BLaER1 treated with 17β-estradiol and CSF1 and Interleukin-3, amounts not matched to agents 10 nM and 100 nM (cell line): ENCODE results near the gene PPP2R2B.
"Not testable (repeated sequence)": the region's sequence is repeated elsewhere in the genome, so short reads cannot be mapped to it uniquely, and the experiment has no call there.

Source experiments
- H3K27ac ChIP-seq, 11 experiments: shearing (Covaris generic); formaldehyde crosslinking; 2 replicates each; pipeline ENCODE4 v1.8.1; 2022
- H3K27me3 ChIP-seq, 11 experiments: shearing (Covaris generic); formaldehyde crosslinking; 2 replicates each; pipeline ENCODE4 v1.8.1; 2022
- H3K36me3 ChIP-seq, 11 experiments: shearing (Covaris generic); formaldehyde crosslinking; 2 replicates each; pipeline ENCODE4 v1.8.1; 2022
- H3K4me1 ChIP-seq, 10 experiments: shearing (Covaris generic); formaldehyde crosslinking; 2 replicates each; pipeline ENCODE4 v1.8.1; 2022
- H3K4me2 ChIP-seq, 11 experiments: shearing (Covaris generic); formaldehyde crosslinking; 2 replicates each; pipeline ENCODE4 v1.8.1; 2022
- H3K4me3 ChIP-seq, 10 experiments: shearing (Covaris generic); formaldehyde crosslinking; 2 replicates each; pipeline ENCODE4 v1.8.1; 2022
- H3K9ac ChIP-seq, 11 experiments: shearing (Covaris generic); formaldehyde crosslinking; 2 replicates each; pipeline ENCODE4 v1.8.1; 2022
- H3K9me3 ChIP-seq, 11 experiments: shearing (Covaris generic); formaldehyde crosslinking; replicated peaks in 1 of 11; 2 replicates each; pipeline ENCODE4 v1.8.1; 2022
- H4K20me1 ChIP-seq, 11 experiments: shearing (Covaris generic); formaldehyde crosslinking; 2 replicates each; pipeline ENCODE4 v1.8.1; 2022
- Cebpa-rat ChIP-seq, 11 experiments: shearing (Covaris generic); IDR thresholded peaks; 2 replicates each; pipeline ENCODE4 v1.8.1; 2022

Gene PPP2R2B

DNA sequence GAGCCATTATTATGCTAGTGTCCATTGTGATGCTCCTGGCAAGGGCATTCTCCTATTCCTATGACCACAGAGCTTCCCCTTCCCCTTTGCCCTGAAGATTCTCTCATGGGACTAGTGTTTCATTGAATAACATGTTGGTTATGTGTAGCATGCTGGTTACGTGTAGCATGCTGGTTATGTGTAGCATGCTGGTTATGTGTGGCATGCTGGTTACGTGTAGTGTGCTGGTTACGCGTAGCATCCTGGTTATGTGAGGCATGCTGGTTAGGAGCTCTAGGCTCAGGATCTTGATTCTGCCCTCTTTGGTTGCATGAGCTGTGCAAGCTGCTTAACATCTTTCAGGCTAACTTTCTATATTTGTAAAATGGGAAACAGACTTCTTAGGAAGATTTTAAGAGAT lies 316.1 kb downstream of the PPP2R2B start:
- H3K27ac ChIP-seq, result no peak overlapping the region
- H3K4me2 ChIP-seq, result no peak overlapping the region
- H3K4me1 ChIP-seq, result peaks cover 0 to 5% (median 0%) of the 10 kb centered on the region in 10 experiments; a peak in 1 of 20 replicates
- H4K20me1 ChIP-seq, result no peaks in the 10 kb centered on the region
- TF ChIP-seq Cebpa-rat (IDR thresholded peaks at IDR 0.05), result no peak
- no peaks in the 10 kb centered on the region for H3K9me3 ChIP-seq
- H3K27me3 ChIP-seq, result no peaks in the 10 kb centered on the region
- no peaks in the 10 kb centered on the region for H3K36me3 ChIP-seq
- H3K9ac ChIP-seq, result no peak overlapping the region
- no peak overlapping the region for H3K4me3 ChIP-seq

DNA sequence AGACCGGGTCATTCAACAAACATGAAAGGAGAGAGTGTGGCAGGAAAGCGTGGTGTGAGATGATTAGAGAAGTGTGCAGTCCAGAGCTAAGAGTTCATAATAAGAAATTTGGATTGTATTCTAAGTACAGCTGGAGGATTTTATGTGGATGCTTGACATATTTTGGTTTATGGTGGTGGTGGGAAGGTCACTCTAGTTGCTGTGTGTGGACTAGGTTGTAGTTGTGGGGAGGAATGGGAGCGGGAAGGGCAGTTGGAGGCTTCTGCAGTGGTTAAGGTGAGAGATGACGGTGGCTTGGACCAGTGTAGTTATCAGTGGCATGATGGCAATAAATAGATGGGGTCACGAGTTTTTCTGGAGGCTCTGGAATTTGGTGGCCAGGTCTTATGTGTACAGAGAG lies 316.8 kb downstream of the PPP2R2B start:
- peaks cover 0 to 7% (median 0%) of the 10 kb centered on the region in 11 experiments; a peak in 3 of 22 replicates for H3K9me3 ChIP-seq
- H3K36me3 ChIP-seq, result no peaks in the 10 kb centered on the region
- no peak for TF ChIP-seq Cebpa-rat (IDR thresholded peaks at IDR 0.05)
- H3K27ac ChIP-seq, result no peak overlapping the region
- no peak overlapping the region for H3K4me2 ChIP-seq
- H3K9ac ChIP-seq, result no peak overlapping the region
- peaks cover 0 to 5% (median 0%) of the 10 kb centered on the region in 10 experiments; a peak in 1 of 20 replicates for H3K4me1 ChIP-seq
- H4K20me1 ChIP-seq, result no peaks in the 10 kb centered on the region
- H3K4me3 ChIP-seq, result no peak overlapping the region
- no peaks in the 10 kb centered on the region for H3K27me3 ChIP-seq

DNA sequence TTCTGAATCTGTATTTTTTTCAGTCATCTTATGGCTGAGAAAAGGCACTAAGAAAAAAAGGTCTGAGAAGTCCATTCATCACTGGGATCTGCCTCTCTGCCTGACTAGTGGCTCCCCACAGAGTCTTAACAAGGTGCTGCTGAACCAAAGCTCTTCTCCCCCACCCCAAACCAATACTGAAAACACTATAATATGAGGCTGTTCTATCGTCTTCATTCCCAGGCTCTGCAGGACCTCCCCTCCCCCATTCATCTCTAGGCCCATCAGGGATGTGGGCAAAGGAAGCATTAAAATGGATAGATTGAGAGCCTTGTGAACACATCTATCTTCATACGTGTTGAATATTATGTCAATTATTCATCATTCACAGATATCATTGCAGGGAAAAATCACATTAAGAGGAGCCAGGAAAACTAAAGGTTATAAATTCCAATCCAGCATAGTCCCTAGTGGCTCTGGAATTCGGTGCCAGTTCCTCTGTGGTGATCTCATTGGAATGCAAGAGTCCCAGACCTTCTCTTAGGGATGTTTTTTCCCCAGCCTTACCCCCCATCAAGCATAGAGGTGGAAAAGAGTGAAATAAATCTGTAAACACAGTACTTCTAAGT lies 318.2 kb downstream of the PPP2R2B start:
- Histone ChIP-seq H3K4me3 (no peak overlapping the region), H3K4me1 (peaks cover 0 to 5% (median 0%) of the 10 kb centered on the region in 10 experiments; a peak in 1 of 20 replicates), H4K20me1 (no peaks in the 10 kb centered on the region), H3K4me2 (no peak overlapping the region), H3K9ac (no peak overlapping the region), H3K9me3 (peaks cover 0 to 8% (median 0%) of the 10 kb centered on the region in 11 experiments; a peak in 4 of 22 replicates), H3K27me3 (no peaks in the 10 kb centered on the region), H3K27ac (no peak overlapping the region), H3K36me3 (no peaks in the 10 kb centered on the region)
- TF ChIP-seq Cebpa-rat (IDR thresholded peaks at IDR 0.05), result no peak

DNA sequence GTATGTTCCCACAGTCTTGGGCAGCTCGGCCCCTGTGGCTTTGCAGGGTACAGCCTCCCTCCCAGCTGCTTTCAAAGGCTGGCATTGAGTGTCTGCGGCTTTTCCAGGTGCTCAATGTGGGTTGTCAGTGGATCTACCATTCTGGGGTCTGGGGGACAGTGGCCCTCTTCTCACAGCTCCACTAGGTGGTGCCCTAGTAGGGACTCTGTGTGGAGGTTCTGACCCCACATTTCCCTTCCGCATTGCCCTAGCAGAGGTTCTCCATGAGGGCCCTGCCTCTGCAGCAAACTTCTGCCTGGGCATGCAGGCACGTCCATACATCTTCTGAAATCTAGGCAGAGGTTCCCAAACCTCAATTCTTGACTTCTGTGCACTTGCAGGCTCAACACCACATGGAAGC lies 321.7 kb downstream of the PPP2R2B start:
- not testable (repeated sequence) for H4K20me1 ChIP-seq, H3K4me3 ChIP-seq, H3K27me3 ChIP-seq, H3K9me3 ChIP-seq, H3K4me1 ChIP-seq, H3K27ac ChIP-seq, H3K9ac ChIP-seq, H3K36me3 ChIP-seq, H3K4me2 ChIP-seq

DNA sequence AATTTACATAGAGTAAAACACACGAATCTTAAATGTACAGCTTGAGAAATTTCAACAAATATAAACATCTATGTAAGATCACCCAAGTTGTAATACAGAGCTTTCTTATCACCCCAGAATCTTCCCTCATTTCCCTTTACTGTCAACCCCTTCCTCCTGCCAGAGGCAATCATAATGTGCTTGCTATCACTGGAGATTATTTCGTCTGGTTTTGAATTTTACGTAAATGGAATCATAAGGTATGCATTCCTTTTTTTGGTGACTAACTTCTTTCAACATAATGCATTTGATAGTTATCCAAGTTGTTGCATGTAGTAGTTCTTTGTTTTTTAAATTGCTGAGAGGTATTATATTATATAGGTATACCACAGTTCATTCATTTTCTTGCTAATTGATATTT lies 325.1 kb downstream of the PPP2R2B start:
- Histone ChIP-seq H3K27ac (no peak overlapping the region), H3K4me3 (no peak overlapping the region), H3K4me2 (no peak overlapping the region), H3K9ac (no peak overlapping the region), H3K4me1 (no peaks in the 10 kb centered on the region), H3K27me3 (no peaks in the 10 kb centered on the region), H3K36me3 (no peaks in the 10 kb centered on the region), H4K20me1 (no peaks in the 10 kb centered on the region), H3K9me3 (peaks cover 0 to 8% (median 0%) of the 10 kb centered on the region in 11 experiments; a peak in 4 of 22 replicates)
- TF ChIP-seq Cebpa-rat (IDR thresholded peaks at IDR 0.05), result no peak

DNA sequence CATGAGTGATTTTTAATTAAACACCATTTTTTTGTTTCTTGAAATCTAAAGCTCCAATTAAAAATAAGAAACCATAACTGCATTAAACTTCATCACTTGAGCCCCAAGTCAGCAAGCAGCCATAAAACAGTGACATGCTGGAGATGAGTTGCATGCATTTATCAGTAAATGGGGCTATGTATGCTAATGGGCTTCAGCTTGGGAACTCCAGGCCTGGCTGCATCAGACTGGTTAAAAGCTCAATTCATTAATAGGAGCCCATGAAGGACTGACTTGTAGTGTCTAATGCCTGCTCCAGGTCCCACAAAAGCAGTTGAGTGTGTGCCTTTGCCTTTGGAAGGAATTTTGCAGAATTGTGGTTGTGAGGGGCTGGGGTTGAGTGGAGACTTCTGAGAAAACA lies 328.9 kb downstream of the PPP2R2B start:
- Histone ChIP-seq H3K36me3 (no peaks in the 10 kb centered on the region), H3K9ac (no peak overlapping the region), H3K4me2 (no peak overlapping the region), H3K4me1 (no peaks in the 10 kb centered on the region), H4K20me1 (no peaks in the 10 kb centered on the region), H3K4me3 (no peak overlapping the region), H3K27me3 (no peaks in the 10 kb centered on the region), H3K27ac (no peak overlapping the region), H3K9me3 (no peaks in the 10 kb centered on the region)
- TF ChIP-seq Cebpa-rat (IDR thresholded peaks at IDR 0.05), result no peak

DNA sequence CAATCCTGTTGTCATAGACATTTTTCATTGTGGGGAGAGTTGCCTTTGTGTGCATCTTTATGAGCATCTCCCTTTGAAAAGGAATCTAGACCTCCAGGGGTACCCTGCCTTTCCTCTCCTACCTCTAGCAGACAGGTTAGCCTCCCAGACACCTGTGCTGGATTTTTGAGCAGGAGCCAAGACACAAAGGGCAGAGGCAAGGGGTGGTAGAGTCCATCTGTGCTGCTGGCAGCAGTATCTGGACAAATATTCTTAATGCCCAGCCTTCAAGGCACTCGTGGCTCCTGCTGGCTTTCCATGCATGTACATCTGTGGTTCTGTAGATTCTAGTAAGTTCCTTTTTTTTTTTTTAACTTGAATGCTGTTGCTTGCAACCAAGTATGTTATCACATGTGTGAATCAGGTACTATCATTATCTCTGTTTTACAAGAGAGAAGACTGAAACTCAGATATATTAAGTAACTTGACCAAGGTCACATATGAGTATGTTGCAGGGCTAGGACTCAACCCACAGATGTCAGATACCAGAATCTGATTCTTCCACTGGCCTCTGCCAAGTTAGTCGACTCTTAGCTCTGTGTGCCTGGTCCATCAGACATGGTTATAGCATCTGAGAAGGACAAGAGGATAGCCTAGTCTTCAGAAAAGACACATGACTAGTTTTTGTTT lies 329.6 kb downstream of the PPP2R2B start:
- Histone ChIP-seq H3K9me3 (no peaks in the 10 kb centered on the region), H3K4me3 (no peak overlapping the region), H4K20me1 (no peaks in the 10 kb centered on the region), H3K27ac (no peak overlapping the region), H3K9ac (no peak overlapping the region), H3K36me3 (no peaks in the 10 kb centered on the region), H3K4me1 (no peaks in the 10 kb centered on the region), H3K4me2 (no peak overlapping the region), H3K27me3 (no peaks in the 10 kb centered on the region)
- no peak for TF ChIP-seq Cebpa-rat (IDR thresholded peaks at IDR 0.05)

DNA sequence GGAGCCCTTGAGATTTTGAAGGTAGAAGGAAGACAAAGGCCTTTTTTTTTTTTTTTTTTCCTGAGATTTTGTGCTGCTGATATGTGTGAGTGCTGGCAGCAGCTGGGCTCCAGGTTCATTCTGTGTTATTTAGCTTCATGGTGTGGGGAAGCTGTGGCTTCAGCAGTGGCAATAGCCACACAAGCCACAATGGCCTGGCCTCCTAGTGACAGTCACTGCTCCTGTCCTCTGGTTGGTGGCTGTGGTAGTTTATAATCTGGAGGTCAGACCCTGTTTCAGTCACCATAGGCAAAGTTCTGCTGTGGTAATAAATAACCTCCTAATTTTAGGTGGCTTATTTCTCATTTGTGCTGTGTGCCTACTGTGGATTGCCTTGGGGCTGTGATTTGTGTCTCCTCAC lies 334.3 kb downstream of the PPP2R2B start:
- Histone ChIP-seq H3K27me3 (no peaks in the 10 kb centered on the region), H3K4me1 (no peaks in the 10 kb centered on the region), H3K9ac (no peak overlapping the region), H3K9me3 (no peaks in the 10 kb centered on the region), H4K20me1 (no peaks in the 10 kb centered on the region), H3K36me3 (no peaks in the 10 kb centered on the region), H3K4me3 (no peak overlapping the region), H3K27ac (no peak overlapping the region), H3K4me2 (no peak overlapping the region)
- TF ChIP-seq Cebpa-rat (IDR thresholded peaks at IDR 0.05), result no peak

DNA sequence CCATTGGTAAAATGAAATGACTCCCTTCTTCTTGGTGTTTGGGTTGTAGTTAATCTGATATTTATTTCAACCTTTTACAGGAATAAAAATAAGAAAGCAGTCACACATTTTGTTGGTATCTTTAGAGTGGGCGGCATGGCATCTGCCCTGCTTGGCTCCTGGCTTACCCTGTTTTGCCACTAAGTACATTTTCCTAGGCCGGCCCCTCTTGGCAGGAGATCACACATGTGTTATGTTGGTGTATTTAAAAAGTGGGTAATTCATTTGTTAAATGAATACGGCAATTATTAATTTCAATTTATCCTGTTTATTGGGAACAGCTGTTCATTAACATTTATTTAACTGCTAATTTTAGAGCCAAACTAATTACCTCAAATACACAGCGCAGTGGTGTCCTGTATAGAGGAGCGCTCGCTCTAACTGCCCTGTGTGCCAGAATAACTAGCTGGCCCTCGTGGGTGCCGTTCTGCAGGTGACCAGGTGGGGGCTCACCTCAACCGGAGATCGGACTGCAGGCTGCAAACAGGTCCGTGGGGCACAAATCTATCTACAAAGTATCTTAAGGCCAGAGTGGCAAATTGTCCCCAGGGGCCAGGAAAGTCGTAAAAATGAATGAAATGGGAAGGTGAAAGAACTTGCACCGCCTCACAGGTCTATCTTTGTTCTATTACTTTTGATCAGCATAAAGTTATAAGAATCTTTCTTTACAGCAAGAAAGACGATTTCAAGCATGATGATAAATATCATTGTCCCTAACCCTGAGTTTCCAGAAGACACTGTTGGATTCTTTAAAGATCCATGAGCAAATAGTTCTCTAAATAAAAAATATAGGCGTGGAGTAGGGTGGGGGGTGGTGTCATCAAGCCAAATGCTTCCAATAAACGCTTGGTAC lies 336.4 kb downstream of the PPP2R2B start:
- Histone ChIP-seq H3K36me3 (no peaks in the 10 kb centered on the region), H3K27ac (no peak overlapping the region), H3K4me3 (no peak overlapping the region), H3K4me1 (no peaks in the 10 kb centered on the region), H3K9me3 (no peaks in the 10 kb centered on the region), H4K20me1 (no peaks in the 10 kb centered on the region), H3K4me2 (no peak overlapping the region), H3K27me3 (no peaks in the 10 kb centered on the region), H3K9ac (no peak overlapping the region)
- TF ChIP-seq Cebpa-rat (IDR thresholded peaks at IDR 0.05), result no peak
